PC-9 (cell line): ENCODE measurements around the gene PHB1.

Experiments used
- CTCF ChIP-seq: fragments of 200-600 bp; sonication (generic); conservative IDR thresholded peaks from 2 replicates; pipeline ENCODE4 v1.6.1; 2017; ENCODE audit warnings: mixed run types, antibody characterized with exemption, mild to moderate bottlenecking, moderate library complexity
- EZH2 ChIP-seq: fragments of 200-600 bp; sonication (generic); IDR thresholded peaks from 2 replicates; pipeline ENCODE4 v1.8.0; 2017; ENCODE audit warnings: antibody characterized with exemption, low read depth

- TF ChIP-seq CTCF (no peak), EZH2 (no peak)
Measured at GRCh38 chr17:49399995-49400394, 14.7 kb downstream of the PHB1 start.
